Occipital lobe (tissue), 2 donors: ENCODE results near the gene CBY2. TPM values are rescaled to one million over a fixed set of nuclear protein-coding genes. Genes with fewer than 3 reads are reported as not detected.

Experiments used
- DNase-seq: peaks from one replicate; lab custom pipeline; 2025; lab: John Stamatoyannopoulos, UW
- total RNA-seq: library from RNA; depleted of rRNA; stranded (reverse); fragments of >200 nt; gene quantifications from one replicate; pipeline ENCODE4 v1.2.3, GENCODE V29; 2014

Gene CBY2
- total RNA-seq, 1 donor from 2014 or later, result not detected

DNA sequence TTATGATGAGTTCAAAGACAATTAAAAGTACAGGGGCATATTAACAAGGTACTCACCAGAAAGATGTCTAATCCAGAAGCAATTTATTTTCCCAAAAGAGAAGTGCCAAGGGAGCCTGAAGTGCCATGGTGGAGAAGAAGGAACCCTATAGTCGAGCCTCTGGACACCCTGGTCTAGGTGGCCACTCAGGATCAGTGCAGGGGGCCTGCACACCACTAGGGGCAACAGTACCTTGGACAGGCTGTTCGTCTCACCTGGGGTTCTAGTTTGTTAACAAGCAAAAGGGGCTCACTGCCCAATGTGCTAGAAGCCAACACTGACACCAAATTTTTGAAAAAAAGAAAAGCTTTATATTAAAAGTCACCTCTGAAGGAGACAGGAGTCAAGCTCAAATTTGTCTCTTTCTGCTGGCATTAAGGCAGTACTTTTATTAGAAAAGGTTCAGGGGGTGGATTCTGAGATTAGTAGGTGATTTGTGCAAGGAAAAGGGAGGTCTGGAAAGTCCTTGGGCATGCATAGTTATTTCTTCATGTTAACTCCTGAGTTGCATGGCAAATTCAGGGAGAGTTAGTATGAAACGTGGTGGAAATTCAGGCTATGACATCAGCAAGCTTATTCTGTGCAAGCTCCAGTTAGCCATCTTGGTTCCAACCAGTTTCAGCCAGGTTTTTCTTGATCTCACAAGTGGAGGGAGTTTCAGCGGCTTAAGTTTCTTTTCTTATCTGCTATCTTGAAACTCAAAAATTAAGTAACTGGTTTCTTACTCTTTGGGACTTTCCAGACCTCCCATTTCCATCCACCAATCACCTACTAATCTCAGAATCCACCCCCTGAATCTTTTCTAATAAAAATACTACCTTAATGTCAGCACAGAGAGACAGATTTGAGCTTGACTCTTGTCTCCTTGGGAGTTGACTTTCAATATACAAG is 884 bp upstream of the CBY2 start:
- no peak for DNase-seq

DNA sequence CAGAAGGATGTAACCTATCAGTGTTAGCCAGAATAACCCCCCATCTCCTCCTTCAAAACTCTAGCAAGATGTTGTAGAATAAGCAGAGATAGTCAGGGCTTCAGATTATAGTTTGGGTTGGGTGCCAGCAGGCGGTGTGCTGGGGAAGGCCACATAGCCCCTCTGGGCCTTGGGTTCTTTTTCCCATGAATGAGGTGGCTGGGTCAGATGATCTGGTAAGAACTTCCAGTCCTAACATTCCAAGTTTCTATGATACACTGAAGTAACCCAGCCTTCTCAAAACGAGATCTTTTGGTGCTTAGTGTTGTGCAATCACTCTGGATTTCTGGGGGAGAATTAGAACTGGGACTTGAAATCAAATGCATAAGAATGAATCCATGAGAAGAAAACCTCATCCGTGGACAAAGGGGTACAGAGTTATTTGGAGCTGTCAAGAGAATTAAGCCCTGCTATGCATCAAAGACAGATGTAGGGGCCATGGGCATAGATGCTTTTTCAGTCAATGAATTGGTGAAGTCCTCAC is 810 bp downstream of the CBY2 start:
- DNase-seq, result no peak

DNA sequence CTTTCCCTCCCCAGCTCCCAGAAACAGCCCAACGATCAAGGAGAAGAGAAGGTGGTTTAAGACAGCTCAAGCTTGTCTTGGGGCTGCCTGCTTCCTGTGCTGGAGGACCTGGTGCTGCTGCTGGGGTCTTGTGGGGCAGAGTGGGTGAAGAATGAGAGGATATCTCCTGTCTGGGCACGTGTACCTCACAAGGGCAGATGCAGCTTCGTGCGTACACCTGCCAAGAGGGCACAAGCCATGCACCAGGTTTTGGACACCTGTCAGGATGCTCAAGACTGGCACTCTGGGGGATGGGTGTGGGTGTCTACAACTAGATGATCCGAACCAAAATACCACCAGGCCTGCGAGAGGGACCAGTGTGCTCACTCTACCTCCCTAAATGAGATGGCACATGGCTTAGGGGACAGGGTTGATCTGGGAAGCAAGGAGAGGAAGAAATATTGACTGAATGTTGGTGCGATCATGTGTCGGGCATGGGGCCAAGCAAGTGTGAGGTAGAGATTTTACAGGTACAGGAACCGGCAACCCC is 2.2 kb downstream of the CBY2 start:
- DNase-seq, result no peak

DNA sequence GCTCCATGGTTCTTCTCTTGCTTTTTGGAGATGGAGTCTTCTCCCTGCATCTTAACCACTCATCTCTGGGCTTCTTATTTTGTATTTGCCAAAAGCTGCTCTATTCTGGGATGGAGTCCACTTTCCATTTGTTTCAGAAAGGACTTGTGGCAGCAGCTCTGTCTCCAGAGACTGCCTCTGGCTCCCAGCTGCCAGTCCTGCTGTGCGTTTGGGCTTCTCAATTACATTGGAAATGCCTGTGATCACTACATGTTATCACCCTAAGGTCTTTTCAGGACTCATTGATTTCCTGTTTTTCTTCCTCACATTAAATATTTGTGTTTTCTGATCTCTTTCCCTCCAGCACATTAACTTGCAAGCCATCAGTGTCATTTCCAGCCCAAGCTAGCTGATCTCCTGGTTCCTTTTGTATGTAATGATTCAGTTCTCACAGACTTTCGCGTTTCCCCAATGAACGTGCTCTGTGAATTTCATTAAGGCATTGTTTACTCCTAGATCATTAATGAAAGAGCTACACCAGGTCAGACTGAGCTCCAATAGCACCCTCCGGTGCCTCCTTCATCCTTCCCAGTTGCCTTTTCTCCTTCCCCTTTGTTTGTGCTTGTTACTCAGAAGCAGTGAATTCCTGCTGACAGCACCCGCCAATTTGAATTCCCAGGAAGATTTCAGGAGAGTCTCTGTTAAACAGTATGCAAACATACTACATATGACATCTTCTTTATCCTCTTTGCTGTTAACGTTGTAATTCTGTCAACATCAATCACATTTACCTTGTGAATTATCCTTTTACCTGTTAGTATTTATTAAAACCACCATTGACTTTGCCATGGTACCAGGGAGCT is 3.0 kb downstream of the CBY2 start:
- no peak for DNase-seq

DNA sequence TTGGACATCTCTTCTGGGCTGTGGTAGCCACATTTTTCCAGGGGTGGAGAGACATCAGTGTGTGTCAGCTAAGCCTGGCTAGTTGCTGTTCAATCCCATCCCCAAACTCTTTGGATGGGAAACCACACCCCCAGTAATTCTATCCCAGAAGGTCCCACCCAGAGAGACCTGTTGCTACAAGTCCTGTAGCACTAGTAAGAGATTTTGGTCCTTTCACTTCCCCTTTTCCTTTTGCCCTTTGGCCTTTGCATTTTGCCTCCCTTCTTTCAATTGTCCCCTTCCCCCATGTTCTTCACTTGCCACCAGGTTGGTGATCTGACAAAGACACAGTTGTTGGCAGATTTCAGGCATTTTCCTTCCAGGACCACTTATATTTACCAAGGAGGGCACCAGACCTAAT is 3.8 kb downstream of the CBY2 start:
- no peak for DNase-seq

DNA sequence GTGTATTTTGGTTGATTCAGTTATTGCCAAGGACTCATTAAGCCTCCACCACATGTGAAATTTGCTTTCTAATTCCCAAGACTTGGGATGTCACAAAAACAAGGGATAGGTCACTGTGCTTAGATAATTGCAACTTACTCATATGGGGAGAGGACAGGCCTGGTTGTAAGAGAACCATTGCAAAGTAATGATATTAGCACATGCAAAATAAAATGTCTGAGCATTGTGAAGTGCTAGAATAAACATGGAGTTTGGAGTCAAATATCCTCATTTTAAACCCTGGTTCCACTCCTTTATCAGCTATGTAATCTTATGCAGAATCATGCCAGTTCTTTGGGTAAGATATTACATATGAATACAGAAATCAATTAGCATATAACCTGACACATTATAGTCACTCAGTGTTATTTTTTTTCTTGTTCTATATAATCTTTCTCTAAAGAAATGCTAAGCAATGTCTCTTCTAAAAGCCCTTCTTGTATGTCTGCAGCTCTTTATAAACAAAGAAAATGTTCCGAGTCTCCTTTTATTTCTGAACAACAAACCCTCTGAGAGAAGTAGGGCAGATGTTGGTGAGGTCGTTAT is 5.5 kb downstream of the CBY2 start:
- DNase-seq, result no peak

DNA sequence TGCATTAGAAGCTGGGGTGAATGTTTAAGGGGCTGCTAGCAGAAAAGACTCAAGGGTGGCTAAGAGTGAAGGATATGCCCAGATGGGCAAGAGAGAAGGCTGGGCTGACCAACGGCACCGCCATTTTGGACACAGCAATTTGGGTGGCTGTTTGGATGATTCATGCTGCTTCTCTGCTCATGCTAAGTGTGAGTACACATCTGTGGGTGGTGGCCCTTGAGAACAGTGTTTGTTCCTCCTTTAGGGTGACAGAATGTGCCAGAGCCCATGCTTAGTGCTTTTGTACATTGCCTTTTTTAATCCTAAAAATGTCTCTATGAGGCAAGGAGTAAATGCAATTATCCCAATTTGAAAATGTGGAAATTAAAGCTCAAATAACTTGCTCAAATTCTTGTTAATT is 9.8 kb downstream of the CBY2 start:
- peak; percentile 2 for DNase-seq

DNA sequence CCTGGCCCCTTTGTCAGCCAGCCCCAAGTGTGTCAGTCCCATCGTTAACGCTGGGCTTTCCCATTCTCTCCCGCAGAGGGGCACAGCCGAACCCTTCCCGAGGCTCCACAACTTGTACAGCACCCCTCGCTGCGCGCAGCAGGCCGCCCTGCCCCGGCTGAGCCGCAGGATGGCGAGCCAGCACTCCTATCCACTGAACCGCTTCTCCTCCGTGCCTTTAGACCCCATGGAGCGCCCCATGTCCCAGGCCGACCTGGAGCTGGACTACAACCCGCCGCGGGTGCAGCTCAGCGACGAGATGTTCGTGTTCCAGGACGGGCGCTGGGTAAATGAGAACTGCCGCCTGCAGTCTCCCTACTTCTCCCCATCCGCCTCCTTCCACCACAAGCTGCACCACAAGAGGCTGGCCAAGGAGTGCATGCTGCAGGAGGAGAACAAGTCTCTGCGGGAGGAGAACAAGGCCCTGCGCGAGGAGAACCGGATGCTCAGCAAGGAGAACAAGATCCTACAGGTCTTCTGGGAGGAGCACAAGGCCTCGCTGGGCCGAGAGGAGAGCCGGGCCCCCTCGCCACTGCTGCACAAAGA is 11.1 kb downstream of the CBY2 start:
- no peak for DNase-seq

DNA sequence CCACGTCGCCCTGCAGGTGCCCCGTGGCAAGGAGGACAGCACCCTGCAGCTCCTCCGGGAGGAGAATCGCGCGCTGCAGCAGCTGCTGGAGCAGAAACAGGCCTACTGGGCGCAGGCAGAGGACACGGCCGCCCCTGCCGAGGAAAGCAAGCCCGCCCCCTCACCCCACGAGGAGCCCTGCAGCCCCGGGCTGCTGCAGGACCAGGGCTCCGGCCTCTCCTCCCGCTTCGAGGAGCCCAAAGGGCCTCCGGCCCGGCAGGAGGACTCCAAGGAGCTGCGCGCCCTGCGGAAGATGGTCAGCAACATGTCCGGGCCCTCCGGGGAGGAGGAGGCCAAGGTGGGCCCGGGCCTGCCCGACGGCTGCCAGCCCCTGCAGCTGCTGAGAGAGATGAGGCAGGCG is 11.6 kb downstream of the CBY2 start:
- no peak for DNase-seq

DNA sequence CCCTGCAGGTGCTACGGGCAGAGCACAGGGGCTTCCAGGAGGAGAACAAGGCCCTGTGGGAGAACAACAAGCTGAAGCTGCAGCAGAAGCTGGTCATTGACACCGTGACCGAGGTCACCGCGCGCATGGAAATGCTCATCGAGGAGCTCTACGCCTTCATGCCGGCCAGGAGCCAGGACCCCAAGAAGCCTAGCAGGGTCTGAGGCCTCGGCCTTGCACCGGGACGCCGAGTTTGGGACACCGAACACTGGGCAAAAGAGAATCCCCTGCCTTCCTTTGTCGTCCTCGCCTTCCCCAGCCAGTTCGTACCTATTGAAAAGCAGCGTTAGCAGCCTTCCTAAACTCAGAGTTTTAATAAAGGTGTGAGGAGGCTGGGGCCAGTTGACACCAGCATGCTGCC is 12.1 kb downstream of the CBY2 start:
- no peak for DNase-seq

DNA sequence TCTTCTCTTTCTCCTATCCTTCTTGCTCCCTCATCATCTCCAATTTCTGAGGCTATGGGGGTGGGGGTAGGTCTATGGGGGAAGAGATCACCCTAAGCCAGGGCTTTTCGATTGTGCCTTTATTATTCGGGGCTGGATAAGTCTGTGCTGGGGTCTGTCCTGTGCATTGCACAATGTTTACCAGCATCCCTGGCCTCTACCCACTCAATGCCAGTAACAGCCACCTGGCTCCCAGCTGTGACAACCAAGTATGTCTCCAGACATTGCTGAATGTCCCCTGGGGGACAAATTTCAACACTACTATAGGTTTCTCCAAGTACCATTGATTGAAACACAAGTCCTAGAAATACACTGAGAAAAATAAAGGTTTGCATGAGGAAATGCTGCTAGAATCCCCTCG is 13.2 kb downstream of the CBY2 start:
- no peak for DNase-seq

DNA sequence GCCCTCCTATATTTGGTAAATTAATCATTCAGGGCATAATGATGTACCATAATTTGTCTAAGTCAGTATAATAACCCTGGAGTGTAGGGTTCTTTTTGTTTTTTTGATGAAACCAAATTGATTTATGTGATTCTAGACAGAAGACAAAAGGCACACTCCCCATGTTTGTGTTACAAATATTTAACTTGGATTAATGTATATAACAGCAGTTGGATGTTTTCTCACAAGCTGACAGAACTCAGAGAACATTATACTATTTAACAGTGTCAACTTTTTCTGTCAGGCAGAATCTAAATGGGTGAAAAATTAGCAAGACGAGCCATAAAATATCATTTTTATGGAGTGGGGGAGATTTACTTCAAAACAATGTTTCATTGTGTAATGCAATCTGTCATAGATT is 15.2 kb downstream of the CBY2 start:
- DNase-seq, result no peak

DNA sequence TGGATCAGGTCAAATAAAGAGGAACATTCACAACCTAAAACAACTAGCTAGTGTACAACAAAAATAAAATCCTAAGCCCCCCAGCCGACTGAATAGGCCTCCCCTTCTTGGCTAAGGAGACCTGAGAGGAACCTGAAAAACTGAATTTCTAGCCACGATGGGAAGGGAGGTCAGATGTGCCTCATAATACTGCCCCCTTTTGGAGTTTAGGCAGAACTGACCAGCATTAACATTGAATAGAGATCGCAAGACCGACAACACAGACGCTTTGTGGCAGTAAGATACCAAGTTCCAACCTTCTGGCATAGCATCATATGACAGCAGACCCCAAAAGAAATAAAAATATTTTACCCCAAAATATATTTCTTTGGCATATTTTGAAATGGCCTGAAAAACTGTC is 15.9 kb downstream of the CBY2 start:
- DNase-seq, result no peak

DNA sequence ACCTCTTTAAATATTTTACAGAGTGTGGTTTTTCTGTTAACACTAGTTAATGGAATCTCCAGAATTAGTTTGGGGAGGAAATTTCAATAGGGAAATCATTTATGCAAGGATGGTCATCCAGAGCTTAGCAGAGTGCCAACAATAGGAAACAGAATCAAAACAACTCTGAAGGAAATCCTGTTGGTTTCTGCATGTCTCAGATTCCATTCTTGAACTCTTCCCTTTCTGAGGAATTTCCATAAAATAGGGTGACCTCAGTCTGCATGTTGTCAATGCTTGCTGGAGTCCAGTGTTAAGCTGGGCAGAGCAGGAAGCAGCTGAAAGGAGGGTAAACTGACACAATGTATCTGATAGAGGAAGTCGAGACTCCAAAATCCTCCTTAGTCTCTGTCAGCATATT is 16.9 kb downstream of the CBY2 start:
- DNase-seq, result no peak

DNA sequence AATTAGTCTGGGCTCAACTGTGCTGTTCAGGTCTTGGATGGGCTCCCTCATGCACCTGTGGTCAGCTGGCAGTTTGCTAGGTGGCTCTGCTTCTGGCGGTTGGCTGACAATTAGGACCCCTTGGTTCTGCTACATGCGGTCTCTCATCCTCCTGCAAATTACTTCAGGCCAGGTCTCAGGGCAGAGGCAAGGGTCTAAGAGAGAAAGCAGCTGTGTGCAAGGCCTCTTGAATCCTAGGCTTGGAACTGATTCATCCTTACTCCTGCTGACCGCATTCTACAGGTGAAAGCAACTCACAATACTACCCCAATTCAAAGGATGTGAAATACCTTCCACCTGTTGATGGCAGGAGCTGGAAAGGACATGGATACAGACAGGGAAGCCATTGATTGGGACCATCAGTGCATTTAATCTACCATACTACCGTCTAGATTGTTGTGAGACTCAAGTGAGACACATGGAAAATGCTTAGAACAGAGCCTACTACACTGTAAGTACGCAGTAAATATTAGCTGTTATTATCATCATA is 19.1 kb downstream of the CBY2 start:
- DNase-seq, result no peak

DNA sequence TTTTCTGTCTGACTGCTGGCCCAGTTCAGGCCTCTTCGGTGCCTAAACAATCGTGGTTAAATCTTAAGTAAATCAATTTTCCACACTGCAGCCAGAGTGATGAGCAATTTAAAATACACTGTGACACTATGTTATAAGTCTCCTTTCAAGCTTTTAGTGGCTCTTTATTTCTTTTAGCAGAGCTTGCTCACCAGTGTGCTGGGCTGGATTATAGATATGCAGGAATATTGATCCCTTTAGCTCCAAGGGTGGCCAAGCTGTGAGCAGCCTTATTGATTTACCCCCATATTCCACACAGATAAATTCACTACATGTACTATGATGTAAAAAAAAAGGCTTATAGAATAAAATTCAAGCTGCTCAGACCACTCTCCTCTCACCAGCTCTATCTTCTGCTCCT is 21.7 kb downstream of the CBY2 start:
- DNase-seq, result no peak

DNA sequence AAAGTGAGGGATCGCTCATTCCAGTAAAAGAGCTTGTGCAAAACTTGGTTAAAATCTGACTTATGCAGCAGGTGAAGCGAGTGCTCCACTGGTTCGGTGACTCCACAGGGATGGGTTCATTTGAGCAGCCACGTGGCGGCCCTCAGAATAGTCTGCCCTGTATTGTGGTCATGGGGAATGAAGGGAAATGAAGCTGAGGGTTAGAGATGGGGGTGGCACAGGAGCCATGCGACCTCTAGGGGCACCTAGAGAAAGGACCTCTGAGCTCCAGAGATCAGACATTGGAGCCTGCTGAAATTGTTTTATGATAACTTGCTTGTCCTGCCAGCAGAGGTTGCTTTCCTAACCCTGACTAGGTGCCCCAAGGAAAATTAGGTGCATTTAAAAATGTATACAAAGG is 26.6 kb downstream of the CBY2 start:
- no peak for DNase-seq

DNA sequence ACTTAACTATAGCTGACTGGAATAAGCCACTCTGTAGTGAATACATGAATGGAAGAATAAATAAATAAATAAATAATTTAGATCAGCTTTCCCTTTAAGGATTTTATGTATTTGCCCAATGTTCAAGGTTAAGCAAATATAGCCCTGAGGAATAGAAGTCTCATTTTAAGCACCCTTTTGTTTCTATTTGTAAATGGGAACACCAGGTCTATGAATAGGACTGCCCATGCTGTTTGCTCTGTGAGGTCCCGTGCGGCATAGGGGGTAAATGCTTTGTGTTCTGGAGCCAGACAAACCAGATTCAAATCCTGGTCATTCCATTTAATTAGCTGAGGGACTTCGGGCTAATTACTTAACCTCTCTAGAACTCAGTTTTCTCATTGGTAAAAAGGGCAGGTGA is 29.3 kb downstream of the CBY2 start:
- no peak for DNase-seq

DNA sequence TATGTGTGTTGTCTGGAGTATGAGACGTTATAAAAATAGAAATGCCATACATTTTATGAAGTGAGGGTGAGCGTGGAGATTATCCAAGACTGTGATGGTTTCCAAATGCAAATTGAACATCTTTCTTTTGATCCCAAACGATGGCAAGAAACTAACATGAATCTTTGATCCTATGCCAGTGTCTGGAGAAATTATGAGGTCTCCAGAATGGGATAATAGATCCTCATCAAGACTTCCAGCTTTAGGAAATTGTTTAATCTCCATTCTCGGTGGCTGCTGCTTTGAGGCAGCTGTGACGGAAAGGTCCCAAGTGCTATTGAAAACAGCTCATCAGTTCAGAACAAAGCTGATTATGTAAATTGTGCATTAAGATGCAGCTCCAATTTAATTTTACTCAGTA is 30.8 kb downstream of the CBY2 start:
- no peak for DNase-seq

DNA sequence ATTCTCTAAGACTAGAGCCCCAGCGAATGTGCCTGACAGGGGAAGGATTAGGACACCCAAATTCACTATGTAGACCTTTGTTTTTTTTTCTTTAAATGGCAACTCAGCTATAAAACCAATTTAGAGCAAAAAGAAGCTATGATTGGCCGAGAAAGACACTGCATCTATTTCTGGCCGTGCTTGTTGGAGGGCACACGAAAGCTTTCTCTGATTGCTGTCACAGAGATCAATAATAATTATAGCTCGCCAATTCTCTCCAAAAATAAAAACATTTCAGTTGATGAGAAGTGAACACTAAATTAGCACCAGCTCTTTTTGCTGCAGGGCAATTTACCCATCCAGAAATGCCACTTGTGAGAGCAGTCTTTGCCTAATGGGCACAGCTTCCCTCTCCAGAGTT is 31.2 kb downstream of the CBY2 start:
- no peak for DNase-seq

DNA sequence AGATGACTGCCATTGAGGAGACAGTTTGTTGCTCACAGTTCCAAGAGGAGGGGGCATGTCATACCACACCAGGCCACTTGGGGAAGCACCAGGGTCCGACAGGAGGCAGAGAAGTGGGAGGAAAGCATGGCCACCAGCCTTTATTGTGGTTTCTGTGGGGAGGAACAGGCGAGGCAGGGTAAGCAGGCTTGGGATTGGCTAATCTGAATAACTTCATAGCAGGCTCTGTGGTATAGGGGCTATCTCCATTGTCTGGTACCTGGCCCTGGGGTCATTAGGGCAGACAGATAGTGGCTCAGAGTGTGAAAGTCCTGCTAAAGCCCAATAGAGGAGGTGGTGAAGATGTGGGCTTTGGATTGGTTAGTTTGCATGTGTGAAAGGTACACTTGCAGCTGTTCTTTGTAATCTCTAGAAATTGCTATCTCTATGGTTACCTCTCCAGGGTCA is 35.5 kb downstream of the CBY2 start:
- DNase-seq, result no peak
